ENCODE measurements around the gene AFF3.

Gene AFF3

DNA sequence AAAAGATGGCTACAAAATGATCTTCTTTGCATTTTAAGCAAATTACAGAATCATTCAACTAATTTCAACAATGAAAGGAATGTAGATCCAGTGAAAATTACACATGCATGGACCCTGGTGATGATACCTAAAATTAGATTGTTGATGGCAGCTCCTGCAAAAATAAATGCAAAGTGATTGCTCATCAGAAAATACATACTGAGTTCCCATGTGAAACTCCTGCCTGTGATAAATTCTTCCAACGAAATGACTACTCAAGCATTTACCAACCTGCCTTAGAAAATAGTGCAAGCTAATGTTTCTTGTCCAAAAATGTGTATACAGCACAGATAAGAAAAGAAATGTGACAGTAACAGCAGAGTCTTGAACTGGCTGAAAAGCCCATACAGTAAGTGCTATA is 352.5 kb downstream of the AFF3 start:
- no peaks in the 10 kb centered on the region for H3K36me3 ChIP-seq (replicated peaks; ENCODE audit: insufficient read depth, low read length)

DNA sequence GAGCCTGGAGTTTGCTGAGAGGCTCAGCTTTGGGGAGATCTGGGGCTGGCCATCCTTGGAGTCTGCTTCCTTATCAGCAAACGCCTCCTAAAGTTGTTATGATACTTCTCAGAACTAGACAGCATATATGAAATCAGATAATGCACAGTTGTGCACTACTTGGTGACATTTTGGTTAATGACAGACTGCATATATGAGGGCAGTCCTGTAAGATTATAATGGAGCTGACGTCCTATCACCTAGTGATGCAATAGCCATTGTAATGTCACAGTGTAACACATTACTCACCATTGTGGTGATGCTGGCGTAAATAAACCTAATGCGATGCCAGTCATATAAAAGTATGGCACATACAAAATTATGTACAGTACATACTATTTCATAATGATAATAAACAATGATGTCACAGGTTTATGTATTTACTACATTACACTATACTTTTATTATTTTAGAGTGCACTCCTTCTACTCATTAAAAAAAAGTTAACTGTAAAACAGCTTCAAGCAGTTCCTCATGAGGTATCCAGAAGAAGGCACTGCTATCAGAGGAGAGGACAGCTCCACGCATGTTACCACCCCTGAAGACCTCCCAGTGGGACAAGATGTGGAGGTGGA is 354.5 kb downstream of the AFF3 start:
- H3K27ac ChIP-seq (ENCODE audit: low read length): no peak overlapping the region
- DNase-seq: no peak
- H3K9ac ChIP-seq (ENCODE audit: low read length): no peak overlapping the region
- no peak overlapping the region for H2AFZ ChIP-seq (ENCODE audit: low read length)
- H3K4me2 ChIP-seq (ENCODE audit: low read depth, low read length): no peak overlapping the region
- no peaks in the 10 kb centered on the region for H3K79me2 ChIP-seq (ENCODE audit: low read length)
- H3K27me3 ChIP-seq (replicated peaks; ENCODE audit: insufficient read depth, low read length): no peaks in the 10 kb centered on the region
- H3K9me2 ChIP-seq (replicated peaks; ENCODE audit: insufficient read depth, low read length): no peaks in the 10 kb centered on the region
- H3K4me1 ChIP-seq (ENCODE audit: low read length): no peaks in the 10 kb centered on the region
- H3K36me3 ChIP-seq (replicated peaks; ENCODE audit: insufficient read depth, low read length): no peaks in the 10 kb centered on the region
- no peaks in the 10 kb centered on the region for H3F3A ChIP-seq (ENCODE audit: insufficient read depth, low read length)
- H3K9me3 ChIP-seq (replicated peaks; ENCODE audit: insufficient read depth, low read length): no peaks in the 10 kb centered on the region
- no peak for TF ChIP-seq EZH2phosphoT487 (IDR thresholded peaks at IDR 0.05; ENCODE audit: low read length)
- TF ChIP-seq, protein P1, sequence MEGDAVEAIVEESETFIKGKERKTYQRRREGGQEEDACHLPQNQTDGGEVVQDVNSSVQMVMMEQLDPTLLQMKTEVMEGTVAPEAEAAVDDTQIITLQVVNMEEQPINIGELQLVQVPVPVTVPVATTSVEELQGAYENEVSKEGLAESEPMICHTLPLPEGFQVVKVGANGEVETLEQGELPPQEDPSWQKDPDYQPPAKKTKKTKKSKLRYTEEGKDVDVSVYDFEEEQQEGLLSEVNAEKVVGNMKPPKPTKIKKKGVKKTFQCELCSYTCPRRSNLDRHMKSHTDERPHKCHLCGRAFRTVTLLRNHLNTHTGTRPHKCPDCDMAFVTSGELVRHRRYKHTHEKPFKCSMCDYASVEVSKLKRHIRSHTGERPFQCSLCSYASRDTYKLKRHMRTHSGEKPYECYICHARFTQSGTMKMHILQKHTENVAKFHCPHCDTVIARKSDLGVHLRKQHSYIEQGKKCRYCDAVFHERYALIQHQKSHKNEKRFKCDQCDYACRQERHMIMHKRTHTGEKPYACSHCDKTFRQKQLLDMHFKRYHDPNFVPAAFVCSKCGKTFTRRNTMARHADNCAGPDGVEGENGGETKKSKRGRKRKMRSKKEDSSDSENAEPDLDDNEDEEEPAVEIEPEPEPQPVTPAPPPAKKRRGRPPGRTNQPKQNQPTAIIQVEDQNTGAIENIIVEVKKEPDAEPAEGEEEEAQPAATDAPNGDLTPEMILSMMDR (IDR thresholded peaks at IDR 0.05; ENCODE audit: low read length): no peak
- no peak for TF ChIP-seq EZH2 (optimal IDR thresholded peaks at IDR 0.05; ENCODE audit: low read depth, low read length)
- no peaks in the 10 kb centered on the region for H4K20me1 ChIP-seq (ENCODE audit: insufficient read depth, low read length)
- H3K4me3 ChIP-seq (ENCODE audit: low read length): no peak overlapping the region

More for the DNA sequence above, 352.5 kb downstream of the AFF3 start:
- no peaks in the 10 kb centered on the region for H4K20me1 ChIP-seq (ENCODE audit: insufficient read depth, low read length)
- H3K79me2 ChIP-seq (ENCODE audit: low read length): no peaks in the 10 kb centered on the region
- no peak overlapping the region for H3K4me3 ChIP-seq (ENCODE audit: low read length)
- no peaks in the 10 kb centered on the region for H3K9me3 ChIP-seq (replicated peaks; ENCODE audit: insufficient read depth, low read length)
- no peak overlapping the region for H3K27ac ChIP-seq (ENCODE audit: low read length)
- no peaks in the 10 kb centered on the region for H3F3A ChIP-seq (ENCODE audit: insufficient read depth, low read length)
- no peak overlapping the region for H2AFZ ChIP-seq (ENCODE audit: low read length)
- TF ChIP-seq, protein P1 (IDR thresholded peaks at IDR 0.05; ENCODE audit: low read length): no peak
- TF ChIP-seq EZH2phosphoT487 (IDR thresholded peaks at IDR 0.05; ENCODE audit: low read length) (no peak), EZH2 (optimal IDR thresholded peaks at IDR 0.05; ENCODE audit: low read depth, low read length) (no peak)
- no peak overlapping the region for H3K9ac ChIP-seq (ENCODE audit: low read length)
- no peaks in the 10 kb centered on the region for H3K27me3 ChIP-seq (replicated peaks; ENCODE audit: insufficient read depth, low read length)
- DNase-seq: no peak
- H3K4me1 ChIP-seq (ENCODE audit: low read length): no peaks in the 10 kb centered on the region
- no peak overlapping the region for H3K4me2 ChIP-seq (ENCODE audit: low read depth, low read length)
- no peaks in the 10 kb centered on the region for H3K9me2 ChIP-seq (replicated peaks; ENCODE audit: insufficient read depth, low read length)

DNA sequence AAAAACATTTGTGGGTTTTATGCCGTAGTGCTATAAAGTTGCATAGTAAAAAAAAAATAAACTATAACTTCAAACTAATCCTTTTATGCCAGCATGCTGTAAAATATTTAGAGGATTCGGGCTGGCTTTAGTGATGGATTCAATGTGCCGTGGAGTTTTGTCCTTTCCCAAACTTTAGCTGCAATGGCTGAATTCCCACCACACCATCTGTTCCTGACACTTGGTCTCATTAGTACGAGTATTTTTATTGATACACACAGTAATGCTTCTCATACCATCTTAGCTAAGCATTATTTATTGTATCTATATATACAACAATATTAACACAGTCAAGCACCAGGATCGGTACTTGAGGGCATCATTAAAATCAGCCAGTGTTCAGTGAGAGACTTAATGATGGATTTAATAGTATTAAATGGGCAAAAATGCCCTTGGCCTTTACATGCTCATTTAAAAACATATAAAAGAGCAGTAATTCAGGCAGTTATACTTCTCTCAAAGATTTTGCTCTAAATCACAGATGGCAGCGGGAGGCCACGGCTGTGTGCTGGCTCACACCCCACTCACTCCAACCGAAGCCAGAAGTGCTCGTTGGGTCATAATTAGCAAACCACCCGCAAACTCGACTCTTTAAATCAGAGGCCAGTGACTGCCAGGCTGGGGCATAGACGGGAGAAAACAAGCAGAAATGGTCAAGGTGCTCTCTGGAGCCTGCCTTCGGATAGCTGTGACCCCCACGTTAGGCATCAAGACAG is 355.6 kb downstream of the AFF3 start:
- Histone ChIP-seq H3K27ac (ENCODE audit: low read length) (no peak overlapping the region), H3K79me2 (ENCODE audit: low read length) (no peaks in the 10 kb centered on the region), H3K27me3 (replicated peaks; ENCODE audit: insufficient read depth, low read length) (no peaks in the 10 kb centered on the region), H3K4me1 (ENCODE audit: low read length) (no peaks in the 10 kb centered on the region), H3K36me3 (replicated peaks; ENCODE audit: insufficient read depth, low read length) (no peaks in the 10 kb centered on the region), H3K4me3 (ENCODE audit: low read length) (no peak overlapping the region), H3K4me2 (ENCODE audit: low read depth, low read length) (no peak overlapping the region), H3K9me3 (replicated peaks; ENCODE audit: insufficient read depth, low read length) (no peaks in the 10 kb centered on the region), H4K20me1 (ENCODE audit: insufficient read depth, low read length) (no peaks in the 10 kb centered on the region), H3K9me2 (replicated peaks; ENCODE audit: insufficient read depth, low read length) (no peaks in the 10 kb centered on the region), H3F3A (ENCODE audit: insufficient read depth, low read length) (no peaks in the 10 kb centered on the region), H3K9ac (ENCODE audit: low read length) (no peak overlapping the region), H2AFZ (ENCODE audit: low read length) (no peak overlapping the region)
- no peak for DNase-seq
- TF ChIP-seq EZH2 (optimal IDR thresholded peaks at IDR 0.05; ENCODE audit: low read depth, low read length) (no peak), EZH2phosphoT487 (IDR thresholded peaks at IDR 0.05; ENCODE audit: low read length) (no peak)
- TF ChIP-seq, protein P1 (IDR thresholded peaks at IDR 0.05; ENCODE audit: low read length): no peak
